Testis (tissue), 3 donors: ENCODE data around the gene CADM1. TPM values are rescaled to one million over a fixed set of nuclear protein-coding genes. Genes with fewer than 3 reads are reported as not detected.

ENCODE experiments used
- DNase-seq: peaks from one replicate; pipeline ENCODE4 v3.0.0-alpha.2; 2019
- H3K27ac ChIP-seq, 2 donors: fragments of 200-600 bp; sonication (generic); one replicate each; pipeline ENCODE4 v1.5.1; 2019
- H3K27me3 ChIP-seq: fragments of 200-600 bp; sonication (generic); one replicate; pipeline ENCODE4 v1.5.1; 2019
- H3K36me3 ChIP-seq: fragments of 200-600 bp; sonication (generic); one replicate; pipeline ENCODE4 v1.5.1; 2017; ENCODE audit warnings: low read depth; ENCODE audit errors: missing control alignments
- H3K4me1 ChIP-seq: fragments of 200-600 bp; sonication (generic); one replicate; pipeline ENCODE4 v1.5.1; 2019
- H3K4me3 ChIP-seq, 2 donors: fragments of 200-600 bp; sonication (generic); one replicate each; pipeline ENCODE4 v1.5.1; 2017 to 2019
- H3K9me3 ChIP-seq: fragments of 200-600 bp; sonication (generic); one replicate; pipeline ENCODE4 v1.5.1; 2017
- POLR2A ChIP-seq: fragments of 450-650 bp; IDR thresholded peaks from one replicate; pipeline ENCODE4 v1.6.1; 2017; ENCODE audit warnings: antibody characterized with exemption, mild to moderate bottlenecking, moderate library complexity
- WGBS, 2 donors: methylation state at CpG; one replicate each; pipeline ENCODE4 v1.1.5; 2018; 5-methylcytosine and 5-hydroxymethylcytosine counted together
- intact Hi-C: fragments of 100-400 bp; cut with DNase I; formaldehyde crosslinking; loops from one replicate; pipeline ENCODE4 v1.15.1; 2023; ENCODE audit warnings: low total_unique reads
- polyA plus RNA-seq: library from polyadenylated mRNA; stranded (reverse); fragments of 350-450 nt; fragmentation: Illumina TruSeq; extraction: RNeasy Lipid Tissue Mini Kit (QIAGEN cat#74804); gene quantifications from one replicate; pipeline ENCODE4 v1.2.3, GENCODE V29; 2014; ENCODE audit warnings: low read depth, low replicate concordance; ENCODE audit not compliant: insufficient read depth
- total RNA-seq, 2 donors: library from RNA; depleted of rRNA; stranded (reverse); fragments of >200 nt; gene quantifications; one replicate each; pipeline ENCODE4 v1.2.3, GENCODE V29; 2016
- TF ChIP-seq, protein P1 (sequence below), 3 experiments: fragments of 450-650 bp in 2 of 3; fragments of 200-600 bp in 1 of 3; sonication (generic) in 1 of 3; IDR thresholded peaks; one replicate each; pipeline ENCODE4 v1.5.1; 2016 to 2019; ENCODE audit warnings: antibody characterized with exemption in 3 of 3, mild to moderate bottlenecking in 2 of 3, moderate library complexity in 1 of 3

The CADM1 gene
- total and polyA plus RNA-seq, 3 donors from 2014 or later, result 135 to 230 (median 216) TPM

GRCh38 chr11:115459563-115459962, 44.7 kb downstream of the CADM1 start:
- DNase-seq, result no peak
- intact Hi-C loops, result no loop called here
- Histone ChIP-seq H3K27ac (no peak overlapping the region), H3K4me3 (no peak overlapping the region), H3K9me3 (no peaks in the 10 kb centered on the region), H3K36me3 (no peaks in the 10 kb centered on the region), H3K27me3 (no peaks in the 10 kb centered on the region), H3K4me1 (no peaks in the 10 kb centered on the region)
- TF ChIP-seq POLR2A, result no peak
- TF ChIP-seq, protein P1, sequence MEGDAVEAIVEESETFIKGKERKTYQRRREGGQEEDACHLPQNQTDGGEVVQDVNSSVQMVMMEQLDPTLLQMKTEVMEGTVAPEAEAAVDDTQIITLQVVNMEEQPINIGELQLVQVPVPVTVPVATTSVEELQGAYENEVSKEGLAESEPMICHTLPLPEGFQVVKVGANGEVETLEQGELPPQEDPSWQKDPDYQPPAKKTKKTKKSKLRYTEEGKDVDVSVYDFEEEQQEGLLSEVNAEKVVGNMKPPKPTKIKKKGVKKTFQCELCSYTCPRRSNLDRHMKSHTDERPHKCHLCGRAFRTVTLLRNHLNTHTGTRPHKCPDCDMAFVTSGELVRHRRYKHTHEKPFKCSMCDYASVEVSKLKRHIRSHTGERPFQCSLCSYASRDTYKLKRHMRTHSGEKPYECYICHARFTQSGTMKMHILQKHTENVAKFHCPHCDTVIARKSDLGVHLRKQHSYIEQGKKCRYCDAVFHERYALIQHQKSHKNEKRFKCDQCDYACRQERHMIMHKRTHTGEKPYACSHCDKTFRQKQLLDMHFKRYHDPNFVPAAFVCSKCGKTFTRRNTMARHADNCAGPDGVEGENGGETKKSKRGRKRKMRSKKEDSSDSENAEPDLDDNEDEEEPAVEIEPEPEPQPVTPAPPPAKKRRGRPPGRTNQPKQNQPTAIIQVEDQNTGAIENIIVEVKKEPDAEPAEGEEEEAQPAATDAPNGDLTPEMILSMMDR (IDR thresholded peaks at IDR 0.05), result no peak

- no peak for DNase-seq
- no peaks in the 10 kb centered on the region for H3K36me3 ChIP-seq
- H3K9me3 ChIP-seq, result no peaks in the 10 kb centered on the region
- TF ChIP-seq POLR2A, result no peak
- TF ChIP-seq, protein P1 (IDR thresholded peaks at IDR 0.05), result no peak
- 68 to 77% methylated on average over 4 of the region's 4 CpGs for WGBS, 2 donors
- no peak overlapping the region for H3K4me3 ChIP-seq
- H3K27me3 ChIP-seq, result no peaks in the 10 kb centered on the region
- H3K27ac ChIP-seq, result no peak overlapping the region
- intact Hi-C loops, result no loop called here
- H3K4me1 ChIP-seq, result no peaks in the 10 kb centered on the region
These were observed 45.3 kb downstream of the CADM1 start for GRCh38 chr11:115458877-115459276.

GRCh38 chr11:115456019-115456418, 48.2 kb downstream of the CADM1 start:
- no peak for DNase-seq
- H3K4me1 ChIP-seq, result no peaks in the 10 kb centered on the region
- TF ChIP-seq, protein P1 (IDR thresholded peaks at IDR 0.05), result no peak
- TF ChIP-seq POLR2A, result no peak
- H3K9me3 ChIP-seq, result no peaks in the 10 kb centered on the region
- H3K4me3 ChIP-seq, result no peak overlapping the region
- intact Hi-C loops, result no loop called here
- no peak overlapping the region for H3K27ac ChIP-seq
- no peaks in the 10 kb centered on the region for H3K27me3 ChIP-seq
- H3K36me3 ChIP-seq, result no peaks in the 10 kb centered on the region

DNA sequence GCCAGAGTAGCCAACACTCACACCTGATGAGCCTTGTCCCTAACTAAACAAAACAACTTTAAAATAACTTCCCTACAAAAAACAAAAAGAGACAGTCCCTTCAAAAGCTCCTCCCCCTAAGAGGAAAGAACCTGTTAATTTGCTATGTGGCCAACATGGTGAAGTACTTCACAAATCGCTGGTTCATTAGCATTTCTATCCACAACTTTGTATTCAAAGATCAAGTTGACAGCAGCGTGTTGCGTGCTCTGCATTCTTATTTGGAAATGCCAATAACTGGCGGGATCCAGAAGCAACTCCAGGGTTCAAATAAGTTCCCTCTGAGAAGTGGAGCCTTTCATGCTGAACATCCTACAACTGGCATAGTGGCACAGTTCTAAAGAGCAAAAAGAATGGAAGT, 48.6 kb downstream of the CADM1 start:
- no peak overlapping the region for H3K27ac ChIP-seq
- intact Hi-C loops, result no loop called here
- 90 to 92% methylated on average over 4 of the region's 4 CpGs for WGBS, 2 donors

GRCh38 chr11:115454525-115454924, 49.7 kb downstream of the CADM1 start:
- no peak overlapping the region for H3K27ac ChIP-seq
- DNase-seq, result no peak
- WGBS, 2 donors, result 91 to 97% methylated on average over 1 of the region's 1 CpG

More for the DNA sequence above, 48.6 kb downstream of the CADM1 start:
- DNase-seq, result no peak
- H3K4me3 ChIP-seq, result no peak overlapping the region
- H3K4me1 ChIP-seq, result no peaks in the 10 kb centered on the region
- H3K27me3 ChIP-seq, result no peaks in the 10 kb centered on the region
- no peaks in the 10 kb centered on the region for H3K9me3 ChIP-seq
- TF ChIP-seq, protein P1 (IDR thresholded peaks at IDR 0.05), result no peak
- TF ChIP-seq POLR2A, result no peak
- H3K36me3 ChIP-seq, result no peaks in the 10 kb centered on the region

More at GRCh38 chr11:115454525-115454924, 49.7 kb downstream of the CADM1 start:
- Histone ChIP-seq H3K27me3 (no peaks in the 10 kb centered on the region), H3K36me3 (no peaks in the 10 kb centered on the region), H3K9me3 (no peaks in the 10 kb centered on the region), H3K4me1 (no peaks in the 10 kb centered on the region), H3K4me3 (no peak overlapping the region)
- TF ChIP-seq, protein P1 (IDR thresholded peaks at IDR 0.05), result no peak
- TF ChIP-seq POLR2A, result no peak
- intact Hi-C loops, result no loop called here
